Measurements from ENCODE around the gene KCNK16. TPM values are rescaled to one million over a fixed set of nuclear protein-coding genes. Genes with fewer than 3 reads are reported as not detected.
A peak's percentile ranks its signal among the peaks of the same experiment; 100 is the strongest.

Gene KCNK16
- total RNA-seq, 1 donor from 2014 or later: not detected

DNA sequence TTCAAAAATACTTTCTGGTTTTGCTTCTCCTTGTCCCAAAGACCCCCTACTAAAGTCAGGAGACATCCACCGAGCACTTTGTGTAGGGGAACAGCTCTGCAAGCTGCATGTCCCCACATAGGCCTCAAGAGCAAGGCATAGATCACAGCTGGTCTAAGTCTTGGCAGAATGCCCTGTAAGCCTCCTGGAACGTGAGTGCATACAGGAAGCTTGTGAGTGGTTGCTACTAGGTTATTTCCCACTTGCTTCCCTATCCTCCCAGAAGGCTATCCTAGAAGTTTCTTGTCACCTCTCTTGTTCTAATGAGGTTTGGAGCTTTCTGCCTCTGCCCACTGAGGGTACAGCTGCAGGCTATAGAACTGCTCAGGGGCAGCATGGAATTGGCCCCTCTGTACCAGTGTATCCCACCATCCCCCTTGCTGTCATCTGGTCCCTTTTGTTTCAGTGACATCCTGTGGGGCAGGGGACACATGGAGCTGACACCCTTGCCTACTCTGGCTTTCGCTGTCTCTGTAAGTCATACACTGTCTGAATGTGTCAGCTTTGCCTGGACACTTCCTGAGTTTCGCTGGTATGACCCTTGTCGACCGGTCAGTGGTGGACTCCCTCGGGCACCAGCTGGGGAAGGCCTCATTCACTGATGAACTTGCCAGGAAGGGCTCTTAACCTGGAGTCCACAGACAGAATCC lies 35.6 kb upstream of the KCNK16 start:
- Histone ChIP-seq H3K4me3 (ENCODE audit: low read depth, low read length) (no peak overlapping the region), H3K27me3 (ENCODE audit: control insufficient read depth, insufficient read depth, low read length) (no peaks in the 10 kb centered on the region), H3K36me3 (ENCODE audit: control insufficient read depth, insufficient read depth, low read length) (no peaks in the 10 kb centered on the region)
- peak; percentile 23 for DNase-seq (ENCODE audit: low read depth)
- TF ChIP-seq, protein P1, sequence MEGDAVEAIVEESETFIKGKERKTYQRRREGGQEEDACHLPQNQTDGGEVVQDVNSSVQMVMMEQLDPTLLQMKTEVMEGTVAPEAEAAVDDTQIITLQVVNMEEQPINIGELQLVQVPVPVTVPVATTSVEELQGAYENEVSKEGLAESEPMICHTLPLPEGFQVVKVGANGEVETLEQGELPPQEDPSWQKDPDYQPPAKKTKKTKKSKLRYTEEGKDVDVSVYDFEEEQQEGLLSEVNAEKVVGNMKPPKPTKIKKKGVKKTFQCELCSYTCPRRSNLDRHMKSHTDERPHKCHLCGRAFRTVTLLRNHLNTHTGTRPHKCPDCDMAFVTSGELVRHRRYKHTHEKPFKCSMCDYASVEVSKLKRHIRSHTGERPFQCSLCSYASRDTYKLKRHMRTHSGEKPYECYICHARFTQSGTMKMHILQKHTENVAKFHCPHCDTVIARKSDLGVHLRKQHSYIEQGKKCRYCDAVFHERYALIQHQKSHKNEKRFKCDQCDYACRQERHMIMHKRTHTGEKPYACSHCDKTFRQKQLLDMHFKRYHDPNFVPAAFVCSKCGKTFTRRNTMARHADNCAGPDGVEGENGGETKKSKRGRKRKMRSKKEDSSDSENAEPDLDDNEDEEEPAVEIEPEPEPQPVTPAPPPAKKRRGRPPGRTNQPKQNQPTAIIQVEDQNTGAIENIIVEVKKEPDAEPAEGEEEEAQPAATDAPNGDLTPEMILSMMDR (IDR thresholded peaks at IDR 0.05; ENCODE audit: insufficient read depth, low read length, poor library complexity, severe bottlenecking): no peak

DNA sequence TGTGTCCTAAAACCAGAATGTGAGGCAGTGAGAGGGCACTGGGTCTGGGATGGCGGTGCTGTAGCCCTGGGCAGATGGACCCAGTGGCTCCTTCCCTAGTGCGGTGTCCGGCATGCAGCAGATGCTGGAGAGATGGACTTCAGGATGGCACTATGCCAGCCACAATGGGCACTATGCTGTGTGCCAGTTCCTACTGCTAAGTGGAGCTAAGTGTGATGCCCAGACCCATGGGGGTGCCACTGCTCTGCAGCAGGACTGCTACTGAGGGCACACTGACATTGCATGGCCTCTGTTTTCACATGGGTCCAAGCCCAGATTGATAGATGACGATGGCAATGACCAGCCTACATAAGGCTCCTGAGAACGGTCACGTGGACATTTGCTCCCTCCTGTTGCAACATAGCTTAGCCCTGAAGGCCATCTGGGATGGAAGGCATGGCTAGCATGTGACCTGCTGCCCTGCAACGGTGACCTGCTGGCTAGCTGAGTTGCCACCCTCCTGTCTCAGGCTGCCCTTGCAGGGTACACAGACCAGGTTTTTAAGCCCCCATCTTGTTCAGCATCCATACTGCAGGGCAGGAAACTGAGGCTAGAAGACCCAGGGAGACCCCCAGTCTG lies 31.3 kb upstream of the KCNK16 start:
- DNase-seq (ENCODE audit: low read depth): no peak
- no peak overlapping the region for H3K4me3 ChIP-seq (ENCODE audit: low read depth, low read length)
- H3K36me3 ChIP-seq (ENCODE audit: control insufficient read depth, insufficient read depth, low read length): no peaks in the 10 kb centered on the region
- TF ChIP-seq, protein P1 (IDR thresholded peaks at IDR 0.05; ENCODE audit: insufficient read depth, low read length, poor library complexity, severe bottlenecking): no peak
- H3K27me3 ChIP-seq (ENCODE audit: control insufficient read depth, insufficient read depth, low read length): no peaks in the 10 kb centered on the region

DNA sequence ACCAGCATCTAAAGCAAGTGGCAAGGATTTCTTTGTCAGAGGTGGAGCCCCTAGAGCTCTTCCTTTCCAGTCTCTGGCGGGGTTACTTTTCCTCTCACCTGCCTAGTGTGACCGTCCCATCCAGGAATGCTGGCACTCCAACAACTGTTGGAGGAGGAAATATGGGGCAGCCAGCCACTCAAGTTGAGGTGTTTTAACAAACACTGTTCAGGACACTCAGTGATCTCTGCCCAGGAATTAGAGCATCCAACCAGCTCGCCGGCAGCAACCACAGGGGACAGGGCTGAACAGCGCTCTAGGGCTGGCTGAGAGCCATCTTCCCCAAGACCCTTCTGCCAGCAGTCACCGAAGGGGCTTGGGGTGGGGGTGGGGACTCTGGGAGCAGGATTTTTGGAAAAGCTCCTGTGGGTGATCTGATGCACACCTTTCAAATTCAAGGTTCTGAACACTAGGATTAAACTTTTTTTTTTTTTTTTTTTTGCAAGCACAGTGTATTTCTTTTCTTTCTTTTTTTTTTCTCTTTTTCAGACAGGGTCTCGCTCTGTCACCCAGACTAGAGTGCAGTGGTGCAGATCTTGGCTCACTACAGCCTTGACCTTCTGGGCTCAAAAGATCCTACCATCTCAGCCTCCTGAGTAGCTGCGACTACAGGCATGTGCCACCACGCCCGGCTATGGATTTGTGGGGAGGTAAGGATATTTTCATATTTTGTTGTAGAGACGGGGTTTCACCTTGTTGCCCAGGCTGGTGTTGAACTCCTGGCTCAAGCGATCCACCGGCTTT lies 28.4 kb upstream of the KCNK16 start:
- Histone ChIP-seq H3K27me3 (ENCODE audit: control insufficient read depth, insufficient read depth, low read length) (no peaks in the 10 kb centered on the region), H3K36me3 (ENCODE audit: control insufficient read depth, insufficient read depth, low read length) (no peaks in the 10 kb centered on the region), H3K4me3 (ENCODE audit: low read depth, low read length) (no peak overlapping the region)
- DNase-seq (ENCODE audit: low read depth): no peak
- TF ChIP-seq, protein P1 (IDR thresholded peaks at IDR 0.05; ENCODE audit: insufficient read depth, low read length, poor library complexity, severe bottlenecking): no peak

DNA sequence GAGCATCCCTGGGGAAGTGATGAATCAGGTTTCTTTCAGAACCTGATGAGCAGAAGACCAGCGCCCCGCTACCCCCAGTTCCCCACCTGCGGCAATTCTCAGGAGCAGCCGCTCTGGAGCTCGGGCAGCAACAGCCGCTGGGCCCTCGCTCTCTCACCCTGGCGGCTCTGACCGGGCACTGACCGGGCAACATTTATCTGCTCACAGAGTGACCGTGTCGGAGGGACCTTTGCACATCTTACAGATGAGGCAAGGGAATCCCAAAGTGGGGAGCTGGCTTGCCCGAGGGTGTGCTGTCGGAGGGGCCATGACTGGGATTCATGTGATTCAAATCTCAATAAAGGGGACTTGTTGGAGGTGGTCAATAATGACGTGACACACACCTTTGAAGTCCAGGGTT lies 26.2 kb upstream of the KCNK16 start:
- Histone ChIP-seq H3K4me3 (ENCODE audit: low read depth, low read length) (no peak overlapping the region), H3K27me3 (ENCODE audit: control insufficient read depth, insufficient read depth, low read length) (no peaks in the 10 kb centered on the region), H3K36me3 (ENCODE audit: control insufficient read depth, insufficient read depth, low read length) (no peaks in the 10 kb centered on the region)
- TF ChIP-seq, protein P1 (IDR thresholded peaks at IDR 0.05; ENCODE audit: insufficient read depth, low read length, poor library complexity, severe bottlenecking): no peak
- DNase-seq (ENCODE audit: low read depth): no peak

DNA sequence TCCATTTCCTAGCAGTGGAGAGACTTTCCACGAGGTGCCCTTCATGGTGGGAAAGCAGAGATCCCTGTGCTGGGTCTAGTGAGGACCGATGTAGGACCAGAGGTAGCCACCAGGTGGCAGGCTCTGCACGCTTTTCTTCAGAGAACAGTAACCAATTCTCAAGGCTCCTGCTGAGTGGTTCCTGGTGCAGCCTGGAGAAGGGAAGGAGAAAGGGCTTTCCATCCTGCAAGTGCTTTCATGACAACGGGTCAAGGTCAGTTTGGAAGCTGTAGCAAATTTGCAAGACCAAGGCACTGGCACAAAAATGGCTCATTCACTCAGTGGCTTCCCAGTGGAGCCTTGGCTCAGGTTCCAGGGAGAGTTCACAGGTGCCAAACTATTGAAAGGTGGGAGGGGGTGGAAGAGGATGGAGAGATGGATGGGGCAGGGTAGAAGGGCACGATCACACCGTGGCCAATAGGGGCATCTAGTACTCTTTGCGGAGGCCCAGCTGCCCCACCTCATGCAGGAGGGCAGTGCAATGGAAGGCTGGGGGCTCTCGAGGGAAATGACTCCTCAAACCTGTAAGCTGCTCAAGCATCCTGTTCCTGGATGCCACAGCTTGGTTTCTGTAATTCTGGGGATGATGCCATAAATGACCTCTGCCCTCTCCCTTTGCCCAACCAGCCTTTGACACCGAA lies 25.5 kb upstream of the KCNK16 start:
- no peaks in the 10 kb centered on the region for H3K27me3 ChIP-seq (ENCODE audit: control insufficient read depth, insufficient read depth, low read length)
- TF ChIP-seq, protein P1 (IDR thresholded peaks at IDR 0.05; ENCODE audit: insufficient read depth, low read length, poor library complexity, severe bottlenecking): peak; percentile 87
- H3K36me3 ChIP-seq (ENCODE audit: control insufficient read depth, insufficient read depth, low read length): no peaks in the 10 kb centered on the region
- DNase-seq (ENCODE audit: low read depth): peak; percentile 18
- H3K4me3 ChIP-seq (ENCODE audit: low read depth, low read length): no peak overlapping the region
